Astrocyte of the cerebellum (primary cell): Measurements from ENCODE around the gene MAP7D2.

Source experiments
- DNase-seq: peaks from one replicate; pipeline ENCODE4 v3.0.0-alpha.2; 2011; ENCODE audit warnings: low read depth
- H3K4me3 ChIP-seq: 2 replicates; pipeline ENCODE4 v1.5.1; 2011; ENCODE audit warnings: mild to moderate bottlenecking, low read depth, low read length, moderate library complexity
- CTCF ChIP-seq: IDR thresholded peaks from 2 replicates; pipeline ENCODE4 v1.5.1; 2012; ENCODE audit warnings: low read length, low read depth, moderate library complexity, mild to moderate bottlenecking; ENCODE audit errors: missing control alignments
- in situ Hi-C: cut with HindIII; loops from 2 replicates; pipeline ENCODE4 v1.10.0; 2017; ENCODE audit warnings: low sequenced_read_pairs

Gene MAP7D2

GRCh38 chrX:20015422-20015821, 101.3 kb downstream of the MAP7D2 start:
- no peak for DNase-seq
- no peak overlapping the region for H3K4me3 ChIP-seq
- no peak for TF ChIP-seq CTCF
- in situ Hi-C loops: no loop called here

DNA sequence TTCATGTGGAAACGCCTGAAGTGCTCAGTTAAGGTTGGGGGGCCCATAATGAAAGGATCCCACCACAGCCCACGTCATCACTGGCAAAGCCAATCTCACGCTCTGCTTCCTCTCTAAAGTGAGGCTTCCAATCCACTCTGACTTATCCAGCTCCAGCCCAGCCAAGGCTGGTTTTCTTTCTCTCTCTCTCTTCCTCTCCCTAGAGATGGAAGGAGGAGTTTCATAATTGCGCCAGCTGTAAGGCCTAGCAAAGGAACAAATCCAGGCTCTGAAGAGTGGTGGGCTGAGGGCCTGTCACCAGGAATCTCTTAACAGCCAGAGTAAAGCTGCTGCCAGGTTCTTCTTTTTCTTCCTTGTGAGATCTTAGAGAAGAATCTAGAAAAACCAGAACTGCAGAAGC, 105.1 kb downstream of the MAP7D2 start:
- no peak for TF ChIP-seq CTCF
- DNase-seq: no peak
- in situ Hi-C loops: no loop called here
- no peak overlapping the region for H3K4me3 ChIP-seq

- no peak for TF ChIP-seq CTCF
- in situ Hi-C loops: loop anchor here (5.0 kb wide), 1 partner anchor 46 kb away; no protein-coding TSS in a partner anchor
- no peak for DNase-seq
- H3K4me3 ChIP-seq: no peak overlapping the region
Observed at GRCh38 chrX:20007962-20008622, 108.6 kb downstream of the MAP7D2 start.

DNA sequence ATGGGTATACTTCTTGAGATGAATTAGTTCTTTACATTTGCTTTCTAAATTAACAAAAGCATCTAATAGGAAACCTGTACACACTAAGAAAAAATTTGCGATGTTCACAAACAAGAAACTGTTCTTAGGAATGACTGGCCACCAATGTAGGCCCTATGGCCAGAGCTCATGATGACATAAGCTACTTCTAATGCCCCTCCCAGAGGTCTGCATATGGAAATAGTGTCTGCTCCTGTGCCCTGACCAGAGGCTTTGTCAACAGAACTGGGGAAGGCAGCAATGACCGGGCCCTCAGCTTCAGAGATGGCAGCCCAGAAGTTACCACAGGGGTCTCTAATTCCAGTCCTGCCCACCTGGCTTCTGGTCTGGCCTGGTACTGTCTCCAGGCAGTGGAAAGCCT, 110.8 kb downstream of the MAP7D2 start:
- DNase-seq: no peak
- in situ Hi-C loops: loop anchor here (5.0 kb wide), 1 partner anchor 44 kb away; no protein-coding TSS in a partner anchor
- TF ChIP-seq CTCF: no peak
- H3K4me3 ChIP-seq: no peak overlapping the region

GRCh38 chrX:20001588-20001987, 115.1 kb downstream of the MAP7D2 start:
- in situ Hi-C loops: loop anchor here (5.0 kb wide), 1 partner anchor 81 kb away; no protein-coding TSS in a partner anchor
- TF ChIP-seq CTCF: no peak

DNA sequence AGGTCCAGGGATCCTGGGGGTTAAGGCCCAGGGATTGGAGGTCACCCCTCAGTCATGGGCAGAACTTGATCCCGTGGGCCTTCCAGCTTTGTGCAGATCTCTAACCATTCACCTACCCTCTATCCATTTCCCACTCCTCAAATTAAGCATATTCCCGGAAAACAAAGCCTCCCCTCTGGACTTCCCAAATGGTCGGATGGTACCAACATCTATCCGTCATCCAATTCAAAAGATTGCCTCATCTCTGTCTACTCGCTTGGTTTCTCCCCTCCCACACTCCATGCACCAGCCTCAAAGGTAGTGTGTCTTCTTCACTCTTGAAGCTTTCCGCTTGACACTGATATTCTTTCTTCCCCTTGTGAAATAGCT, 125.4 kb downstream of the MAP7D2 start:
- no peak for TF ChIP-seq CTCF
- peak overlapping the region; percentile 28 for H3K4me3 ChIP-seq
- in situ Hi-C loops: no loop called here
- DNase-seq: no peak

More at GRCh38 chrX:20001588-20001987, 115.1 kb downstream of the MAP7D2 start:
- no peak for DNase-seq
- H3K4me3 ChIP-seq: no peak overlapping the region
